GM19455 (cell line): ENCODE measurements around the gene TMEM63A.
"Not testable (repeated sequence)": the region's sequence is repeated elsewhere in the genome, so short reads cannot be mapped to it uniquely, and the experiment has no call there.

Source experiments
- ATAC-seq: cut with Tn5 transposase; IDR thresholded peaks from one replicate; pipeline ENCODE4 v1.9.1; 2021; ENCODE audit not compliant: unreplicated experiment

TMEM63A gene

GRCh38 chr1:225823811-225824261, 58.3 kb downstream of the TMEM63A start:
- no peak for ATAC-seq

GRCh38 chr1:225822655-225823403, 59.4 kb downstream of the TMEM63A start:
- ATAC-seq: no peak

- no peak for ATAC-seq
Measured at GRCh38 chr1:225820522-225821120, 61.6 kb downstream of the TMEM63A start.

- ATAC-seq: no peak
Measured at GRCh38 chr1:225819346-225820192, 62.6 kb downstream of the TMEM63A start.

- no peak for ATAC-seq
Measured at GRCh38 chr1:225818229-225818628, 64.0 kb downstream of the TMEM63A start.

- ATAC-seq: no peak
Measured at GRCh38 chr1:225817611-225818061, 64.5 kb downstream of the TMEM63A start.

GRCh38 chr1:225816643-225817538, 65.3 kb downstream of the TMEM63A start:
- ATAC-seq: no peak

GRCh38 chr1:225815526-225816178, 66.5 kb downstream of the TMEM63A start:
- ATAC-seq: no peak

GRCh38 chr1:225815090-225815489, 67.1 kb downstream of the TMEM63A start:
- ATAC-seq: not testable (repeated sequence)

- ATAC-seq: no peak
Measured at GRCh38 chr1:225814381-225814780, 67.8 kb downstream of the TMEM63A start.

- ATAC-seq: no peak
Measured at GRCh38 chr1:225813214-225813964, 68.8 kb downstream of the TMEM63A start.

- ATAC-seq: no peak
Measured at GRCh38 chr1:225812488-225813213, 69.5 kb downstream of the TMEM63A start.

- no peak for ATAC-seq
Measured at GRCh38 chr1:225811622-225812487, 70.3 kb downstream of the TMEM63A start.

- ATAC-seq: not testable (repeated sequence)
Measured at GRCh38 chr1:225810579-225811538, 71.3 kb downstream of the TMEM63A start.

GRCh38 chr1:225809842-225810578, 72.2 kb downstream of the TMEM63A start, which contains the start of gene EPHX1:
Gene EPHX1, plus strand, starts transcription at chr1:225810124. Its CDS starts 18,606 bp downstream, at chr1:225828730.
- ATAC-seq: peak; percentile 89

GRCh38 chr1:225808136-225808535, 74.0 kb downstream of the TMEM63A start:
- ATAC-seq: no peak
